Dermis blood vessel endothelial cell (primary cell): ENCODE measurements around the gene NCF1. TPM values are rescaled to one million over a fixed set of nuclear protein-coding genes. Genes with fewer than 3 reads are reported as not detected.
"Not testable (repeated sequence)": the region's sequence is repeated elsewhere in the genome, so short reads cannot be mapped to it uniquely, and the experiment has no call there.

ENCODE experiments used
- DNase-seq: peaks from one replicate; pipeline ENCODE4 v3.0.0; 2010
- total RNA-seq: library from RNA; depleted of rRNA; stranded (reverse); fragments of >200 nt; gene quantifications from 2 replicates; pipeline ENCODE4 v1.2.3, GENCODE V29; 2014

Gene NCF1
- total RNA-seq, 1 donor from 2014 or later: not detected

DNA sequence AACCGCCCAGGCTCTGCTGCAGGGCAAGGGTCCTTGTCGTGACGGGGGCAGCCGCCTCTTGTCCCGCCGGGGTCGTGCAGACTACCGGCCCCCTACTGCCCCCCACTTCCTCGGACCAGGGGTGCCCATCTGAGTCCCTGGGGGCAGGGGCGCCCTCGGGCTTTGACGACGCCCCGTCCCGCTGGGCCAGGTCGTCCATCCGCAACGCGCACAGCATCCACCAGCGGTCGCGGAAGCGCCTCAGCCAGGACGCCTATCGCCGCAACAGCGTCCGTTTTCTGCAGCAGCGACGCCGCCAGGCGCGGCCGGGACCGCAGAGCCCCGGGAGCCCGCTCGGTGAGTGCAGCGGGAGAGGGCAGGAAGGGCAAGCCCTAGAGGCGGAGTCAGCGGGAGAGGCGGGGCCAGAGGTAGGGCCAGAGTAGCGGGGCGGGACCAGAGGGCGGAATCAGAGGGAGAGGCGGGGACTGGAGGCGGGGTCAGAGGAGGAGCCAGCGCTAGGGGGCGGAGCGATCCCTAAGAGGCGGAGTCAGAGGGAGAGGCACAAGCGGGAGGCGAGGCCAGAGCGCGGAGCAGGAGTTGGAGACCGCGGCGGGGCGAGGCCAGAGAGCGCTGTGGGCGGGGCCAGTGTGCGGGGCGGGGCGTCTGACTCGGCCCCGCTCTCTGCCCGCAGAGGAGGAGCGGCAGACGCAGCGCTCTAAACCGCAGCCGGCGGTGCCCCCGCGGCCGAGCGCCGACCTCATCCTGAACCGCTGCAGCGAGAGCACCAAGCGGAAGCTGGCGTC is 14.7 kb downstream of the NCF1 start:
- peak; percentile 86 for DNase-seq

DNA sequence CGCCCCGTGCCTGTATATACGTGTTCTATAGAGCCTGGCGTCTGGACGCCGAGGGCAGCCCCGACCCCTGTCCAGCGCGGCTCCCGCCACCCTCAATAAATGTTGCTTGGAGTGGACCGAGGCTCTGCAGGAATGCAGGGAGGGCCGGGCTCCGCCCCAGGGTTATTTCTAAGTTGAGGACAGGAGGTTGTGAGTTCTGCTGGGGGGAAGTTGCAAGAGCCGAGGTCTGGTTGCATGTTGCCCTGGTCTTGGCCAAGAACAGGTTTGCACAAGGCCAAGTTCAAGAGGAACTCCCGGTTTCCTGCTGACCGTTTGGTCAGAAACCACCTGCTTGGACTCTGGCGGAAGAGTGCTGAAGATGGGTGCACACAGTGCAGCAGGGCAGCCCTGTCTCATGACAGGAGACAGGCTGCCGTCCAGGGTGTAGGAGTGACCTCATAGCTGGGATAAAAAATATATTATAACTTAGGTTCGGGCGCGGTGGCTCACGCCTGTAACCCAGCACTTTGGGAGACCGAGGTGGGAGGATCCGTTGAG is 15.5 kb downstream of the NCF1 start:
- DNase-seq: not testable (repeated sequence)

DNA sequence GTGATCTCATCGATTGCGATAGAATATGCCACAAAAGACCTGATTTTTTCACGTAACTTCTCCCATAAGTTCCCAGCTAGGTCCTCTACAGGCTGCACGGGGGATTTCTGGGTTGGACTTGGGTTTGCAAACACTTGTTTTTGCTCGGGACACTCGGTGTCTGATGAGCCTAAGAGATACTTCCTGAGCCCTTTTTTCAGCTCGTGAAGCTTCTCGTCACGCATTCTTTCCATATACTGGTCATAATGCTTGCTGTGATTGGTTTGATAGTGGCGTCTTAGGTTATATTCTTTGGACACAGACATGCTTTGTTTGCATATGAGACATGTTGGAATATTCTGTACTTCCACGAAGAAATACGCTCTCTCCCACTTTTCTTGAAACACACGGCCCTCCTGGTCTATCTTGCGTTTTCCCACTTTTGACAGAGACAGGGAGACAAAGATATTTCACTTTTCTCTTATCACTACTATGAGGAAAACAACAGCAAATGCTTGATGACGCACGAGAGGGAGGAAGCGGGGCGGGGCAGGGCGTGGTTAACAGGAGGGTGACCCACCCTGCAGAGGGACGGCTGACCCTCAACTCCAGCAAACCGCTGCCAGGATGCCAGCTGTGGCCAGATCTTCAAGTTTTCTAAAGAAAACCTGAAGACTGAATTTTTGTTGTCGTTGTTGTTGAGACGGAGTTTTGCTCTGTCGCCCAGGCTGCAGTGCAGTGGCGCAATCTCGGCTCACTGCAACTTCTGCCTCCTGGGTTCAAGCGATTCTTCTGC is 24.2 kb downstream of the NCF1 start:
- DNase-seq: not testable (repeated sequence)

DNA sequence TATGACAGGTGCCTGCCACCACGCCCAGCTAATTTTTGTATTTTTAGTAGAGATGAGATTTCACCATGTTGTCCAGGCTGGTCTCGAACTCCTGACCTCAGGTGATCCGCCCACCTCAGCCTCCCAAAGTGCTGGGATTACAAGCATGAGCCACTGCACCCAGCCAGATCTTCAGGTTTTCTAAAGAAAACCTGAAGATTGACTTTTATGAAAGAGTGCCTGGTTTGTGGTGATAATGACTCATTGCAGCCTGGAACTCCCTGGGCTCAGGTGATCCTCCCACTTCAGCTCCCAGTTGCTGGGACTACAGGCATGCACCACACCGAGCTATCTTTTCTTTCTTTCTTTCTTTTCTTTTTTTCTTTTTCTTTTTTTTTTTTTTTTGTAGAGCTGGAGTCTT is 24.8 kb downstream of the NCF1 start:
- not testable (repeated sequence) for DNase-seq

DNA sequence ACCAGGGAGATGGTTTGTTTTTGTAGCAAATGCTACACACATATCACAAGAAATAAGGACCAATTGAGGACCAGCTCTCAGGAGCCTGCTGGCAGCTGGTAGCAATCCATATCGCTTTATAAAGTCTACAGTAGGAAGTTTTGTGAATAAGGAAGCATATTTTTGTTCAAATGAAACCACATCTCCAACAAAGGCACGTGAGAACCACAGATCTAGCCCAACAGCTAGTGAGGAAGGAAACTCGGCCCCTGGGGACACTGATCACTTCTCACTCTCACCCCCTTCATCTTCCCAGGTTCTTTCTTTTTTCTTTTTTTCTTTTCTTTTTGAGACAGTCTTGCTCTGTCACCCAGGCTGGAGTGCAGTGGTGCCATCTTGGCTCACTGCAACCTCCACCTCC is 42.1 kb downstream of the NCF1 start:
- DNase-seq: not testable (repeated sequence)

DNA sequence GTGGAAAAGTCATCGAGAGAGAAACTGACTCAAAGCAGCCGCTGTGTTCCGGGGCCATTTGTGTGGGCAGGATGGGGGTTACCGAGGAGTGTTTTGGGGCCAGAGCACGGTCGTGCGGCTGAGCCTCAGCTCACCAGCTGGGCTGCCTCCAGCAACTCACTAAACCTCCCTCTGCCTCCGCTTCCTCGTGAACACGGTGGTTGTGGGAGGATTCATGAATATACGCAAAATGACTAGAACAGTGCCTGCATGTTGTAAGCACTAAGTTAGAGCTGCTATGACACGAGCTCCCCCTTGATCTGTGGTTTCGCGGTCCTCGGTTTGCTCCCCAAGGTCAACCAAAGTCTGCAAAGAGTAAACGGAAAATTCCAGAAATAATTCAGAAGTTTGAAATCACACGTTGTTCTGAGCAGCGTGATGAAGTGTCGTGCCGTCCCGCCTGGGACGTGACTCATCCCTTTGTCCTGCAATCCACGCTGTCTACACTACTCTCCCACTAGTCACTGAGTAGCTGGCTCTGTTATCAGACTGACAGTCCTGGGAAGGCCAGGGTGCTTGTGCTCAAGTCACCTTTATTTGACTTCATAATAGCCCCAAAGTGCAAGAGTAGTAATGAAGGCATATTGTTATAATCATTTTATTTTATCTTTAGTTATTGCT is 46.5 kb downstream of the NCF1 start:
- DNase-seq: not testable (repeated sequence)

DNA sequence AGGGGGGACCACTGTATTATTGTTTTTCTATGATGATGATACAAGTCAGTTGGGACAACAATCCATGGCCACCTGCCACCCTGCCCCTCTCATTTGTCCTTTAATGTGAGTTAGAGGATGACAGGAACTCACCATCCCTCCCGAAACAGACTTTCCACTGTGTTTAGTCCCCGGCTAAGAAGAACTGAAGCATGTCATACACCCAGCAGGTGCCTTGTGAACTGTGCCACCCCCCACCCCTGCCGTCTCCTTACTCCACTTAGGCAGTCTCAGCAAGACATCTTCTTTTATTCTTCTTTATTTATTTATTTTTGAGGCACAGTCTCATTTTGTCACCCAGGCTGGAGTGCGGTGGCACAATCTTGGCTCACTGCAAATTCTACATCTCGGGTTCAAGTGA is 47.4 kb downstream of the NCF1 start:
- DNase-seq: not testable (repeated sequence)

DNA sequence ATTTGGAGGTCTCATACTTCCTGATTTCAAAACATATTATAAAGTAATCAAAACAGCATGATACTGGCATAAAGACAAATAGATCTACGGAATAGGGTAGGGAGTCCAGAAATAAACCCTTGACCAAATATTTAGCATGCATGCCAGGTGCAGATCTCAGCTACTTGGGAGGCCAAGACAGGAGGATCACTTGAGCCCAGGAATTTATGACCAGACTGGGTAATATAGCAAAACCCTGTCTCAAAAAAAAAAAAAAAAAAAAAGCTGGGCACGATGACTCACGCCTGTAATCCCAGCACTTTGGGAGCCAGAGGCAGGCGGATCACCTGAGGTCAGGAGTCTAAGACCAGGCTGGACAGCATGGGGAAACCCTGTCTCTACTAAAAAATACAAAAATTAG is 56.1 kb downstream of the NCF1 start:
- DNase-seq: not testable (repeated sequence)

DNA sequence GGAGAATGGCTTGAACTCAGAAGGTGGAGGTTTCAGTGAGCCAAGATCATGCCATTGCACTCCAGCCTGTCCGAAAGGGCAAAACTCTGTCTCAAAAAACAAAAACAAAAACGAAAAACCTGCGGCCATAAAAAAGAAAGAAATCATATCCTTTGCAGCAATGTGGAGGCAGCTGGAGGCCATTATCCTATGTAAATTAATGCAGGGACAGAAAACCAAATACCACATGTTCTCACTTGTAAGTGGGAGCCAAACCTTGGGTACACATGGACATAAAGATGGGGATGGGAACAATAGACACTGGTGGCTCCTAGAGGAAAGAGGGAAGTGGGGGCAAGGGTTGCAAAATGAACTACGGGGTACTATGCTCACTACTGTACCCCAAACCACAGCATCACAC is 56.6 kb downstream of the NCF1 start:
- not testable (repeated sequence) for DNase-seq

Other genes with a start within 250 kb of the NCF1 start
- gene GTF2I, start 116.3 kb upstream of the NCF1 start, total RNA-seq: 142 and 195 TPM in 2 replicates
- gene GTF2IRD2, start 77.6 kb downstream of the NCF1 start, total RNA-seq: 3.8 and 4.8 TPM in 2 replicates
- gene CASTOR2, start 190.7 kb downstream of the NCF1 start, total RNA-seq: 11.9 and 15.7 TPM in 2 replicates